HEK293 (cell line): ENCODE data around the gene NLRP9.

ENCODE experiments used
- CTCF ChIA-PET: fragments of 350-600 bp; formaldehyde crosslinking; extraction: SDS; loops from one replicate; lab custom pipeline; 2021; ENCODE audit warnings: antibody characterized with exemption; lab: Yijun Ruan, JAX
- POLR2A ChIA-PET: fragments of 300-600 bp; formaldehyde crosslinking; extraction: SDS; loops from one replicate; lab custom pipeline; 2020; ENCODE audit warnings: antibody characterized with exemption, inconsistent platforms; lab: Yijun Ruan, JAX
- H3K27ac ChIP-seq: fragments of 200-500 bp; sonication (Bioruptor generic); 2 replicates; pipeline ENCODE4 v1.5.1; 2014; ENCODE audit warnings: low read depth, low read length, control low read depth, inconsistent platforms; ENCODE audit errors: extremely low read depth
- H3K36me3 ChIP-seq, 2 experiments: fragments of 200-500 bp in 1 of 2; sonication (Bioruptor generic) in 1 of 2; 1 replicate in 1 of 2; 2 replicates in 1 of 2; pipeline ENCODE4 v1.5.1; 2014 to 2017; ENCODE audit warnings: inconsistent platforms in 2 of 2, low read length in 2 of 2; ENCODE audit not compliant: control insufficient read depth in 2 of 2, insufficient read depth in 1 of 2
- H3K4me1 ChIP-seq: fragments of 200-500 bp; sonication (Bioruptor generic); 2 replicates; pipeline ENCODE4 v1.5.1; 2014; ENCODE audit warnings: mild to moderate bottlenecking, low read length, inconsistent platforms; ENCODE audit not compliant: control insufficient read depth, insufficient read depth
- H3K4me3 ChIP-seq: 2 replicates; pipeline ENCODE4 v1.5.1; 2011; ENCODE audit warnings: low read depth, mild to moderate bottlenecking, control low read depth, low read length, moderate library complexity
- H3K9me3 ChIP-seq: fragments of 200-500 bp; sonication (Bioruptor generic); 2 replicates; pipeline ENCODE4 v1.5.1; 2014; ENCODE audit warnings: low read depth, low read length, inconsistent platforms; ENCODE audit not compliant: control insufficient read depth, insufficient read depth
- BCL11B ChIP-seq: fragments of 450-650 bp; formaldehyde crosslinking; IDR thresholded peaks from 2 replicates; pipeline ENCODE4 v1.5.1; 2016; ENCODE audit warnings: low read depth, missing biosample characterization, missing genetic modification characterization
- GLI4 ChIP-seq: fragments of 450-650 bp; formaldehyde crosslinking; IDR thresholded peaks from 2 replicates; pipeline ENCODE4 v1.5.1; 2016; ENCODE audit warnings: missing biosample characterization, missing genetic modification characterization
- SALL2 ChIP-seq: fragments of 450-650 bp; formaldehyde crosslinking; IDR thresholded peaks from 2 replicates; pipeline ENCODE4 v1.5.0; 2017; ENCODE audit warnings: missing biosample characterization, mild to moderate bottlenecking, missing genetic modification characterization, borderline replicate concordance
- WT1 ChIP-seq: fragments of 450-650 bp; formaldehyde crosslinking; IDR thresholded peaks from 2 replicates; pipeline ENCODE4 v1.5.1; 2016; ENCODE audit warnings: missing biosample characterization, missing genetic modification characterization
- ZBTB17 ChIP-seq: fragments of 450-650 bp; formaldehyde crosslinking; IDR thresholded peaks from 2 replicates; pipeline ENCODE4 v1.5.1; 2016; ENCODE audit warnings: missing biosample characterization, missing genetic modification characterization
- ZEB2 ChIP-seq: fragments of 450-650 bp; formaldehyde crosslinking; IDR thresholded peaks from 2 replicates; pipeline ENCODE4 v1.5.1; 2016; ENCODE audit warnings: missing biosample characterization, missing genetic modification characterization
- ZNF10 ChIP-seq: fragments of 450-650 bp; formaldehyde crosslinking; IDR thresholded peaks from 2 replicates; pipeline ENCODE4 v1.5.1; 2017; ENCODE audit warnings: missing biosample characterization, missing genetic modification characterization
- ZNF112 ChIP-seq: fragments of 450-650 bp; formaldehyde crosslinking; IDR thresholded peaks from 2 replicates; pipeline ENCODE4 v1.5.0; 2017; ENCODE audit warnings: missing biosample characterization, missing genetic modification characterization
- ZNF169 ChIP-seq: fragments of 450-650 bp; formaldehyde crosslinking; IDR thresholded peaks from 2 replicates; pipeline ENCODE4 v1.5.1; 2016; ENCODE audit warnings: missing biosample characterization, missing genetic modification characterization
- ZNF202 ChIP-seq: fragments of 450-650 bp; formaldehyde crosslinking; IDR thresholded peaks from 2 replicates; pipeline ENCODE4 v1.5.1; 2016; ENCODE audit warnings: missing biosample characterization, missing genetic modification characterization, borderline replicate concordance
- ZNF239 ChIP-seq: fragments of 450-650 bp; formaldehyde crosslinking; IDR thresholded peaks from 2 replicates; pipeline ENCODE4 v1.5.1; 2016; ENCODE audit warnings: missing biosample characterization, missing genetic modification characterization
- ZNF248 ChIP-seq: fragments of 450-650 bp; formaldehyde crosslinking; IDR thresholded peaks from 2 replicates; pipeline ENCODE4 v1.5.1; 2017; ENCODE audit warnings: missing biosample characterization, missing genetic modification characterization
- ZNF37A ChIP-seq: fragments of 450-650 bp; IDR thresholded peaks from 2 replicates; pipeline ENCODE4 v1.5.1; 2018; ENCODE audit warnings: missing biosample characterization, missing genetic modification characterization
- ZNF416 ChIP-seq: fragments of 450-650 bp; formaldehyde crosslinking; IDR thresholded peaks from 2 replicates; pipeline ENCODE4 v1.5.1; 2016; ENCODE audit warnings: missing biosample characterization, missing genetic modification characterization
- ZNF433 ChIP-seq: fragments of 450-650 bp; formaldehyde crosslinking; IDR thresholded peaks from 2 replicates; pipeline ENCODE4 v1.5.1; 2016; ENCODE audit warnings: missing biosample characterization, missing genetic modification characterization, low read depth
- ZNF473 ChIP-seq: fragments of 450-650 bp; formaldehyde crosslinking; IDR thresholded peaks from 2 replicates; pipeline ENCODE4 v1.5.1; 2017; ENCODE audit warnings: missing biosample characterization, missing genetic modification characterization
- ZNF521 ChIP-seq: fragments of 450-650 bp; formaldehyde crosslinking; IDR thresholded peaks from 2 replicates; pipeline ENCODE4 v1.5.1; 2017; ENCODE audit warnings: missing biosample characterization, mild to moderate bottlenecking, missing genetic modification characterization
- ZNF600 ChIP-seq: fragments of 450-650 bp; formaldehyde crosslinking; IDR thresholded peaks from 2 replicates; pipeline ENCODE4 v1.5.1; 2016; ENCODE audit warnings: missing biosample characterization, missing genetic modification characterization
- ZNF623 ChIP-seq: fragments of 450-650 bp; formaldehyde crosslinking; IDR thresholded peaks from 2 replicates; pipeline ENCODE4 v1.5.1; 2016; ENCODE audit warnings: missing biosample characterization, missing genetic modification characterization
- ZNF768 ChIP-seq: fragments of 450-650 bp; formaldehyde crosslinking; IDR thresholded peaks from 2 replicates; pipeline ENCODE4 v1.5.1; 2018; ENCODE audit warnings: missing biosample characterization, mild to moderate bottlenecking, missing genetic modification characterization
- ZSCAN30 ChIP-seq: fragments of 450-650 bp; IDR thresholded peaks from 2 replicates; pipeline ENCODE4 v1.5.1; 2018; ENCODE audit warnings: missing biosample characterization, mild to moderate bottlenecking, missing genetic modification characterization, moderate library complexity
- TF ChIP-seq, protein P1 (sequence below): fragments of 450-650 bp; formaldehyde crosslinking; IDR thresholded peaks from 2 replicates; pipeline ENCODE4 v1.5.1; 2016; ENCODE audit warnings: missing biosample characterization, missing genetic modification characterization
- TF ChIP-seq, protein P2 (sequence below): fragments of 450-650 bp; formaldehyde crosslinking; IDR thresholded peaks from 2 replicates; pipeline ENCODE4 v1.5.1; 2016; ENCODE audit warnings: missing biosample characterization, missing genetic modification characterization, borderline replicate concordance
- TF ChIP-seq, protein P3 (sequence below): fragments of 450-650 bp; IDR thresholded peaks from 2 replicates; pipeline ENCODE4 v1.5.1; 2018; ENCODE audit warnings: missing biosample characterization, mild to moderate bottlenecking, missing genetic modification characterization

NLRP9 gene

DNA sequence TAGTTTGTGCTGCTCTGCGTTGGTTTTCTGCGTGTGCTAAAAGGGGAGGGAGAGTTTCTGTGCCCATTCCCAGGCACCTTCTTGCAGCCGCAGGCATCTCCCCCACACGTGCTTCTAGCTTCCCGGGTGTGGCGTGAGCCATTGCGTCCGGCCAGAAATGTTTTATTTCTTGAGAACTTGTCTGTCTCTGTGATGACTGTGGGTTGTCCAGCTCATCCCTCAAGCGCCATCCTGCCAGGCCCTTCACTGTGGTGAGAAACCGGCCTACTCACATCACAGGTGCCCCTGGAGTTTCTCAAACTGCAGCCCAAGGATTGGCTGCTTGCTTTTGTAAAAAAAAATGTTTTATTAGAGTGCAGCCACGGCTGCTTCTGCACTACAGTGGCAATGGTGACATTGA lies 39.0 kb downstream of the NLRP9 start:
- CTCF ChIA-PET, result no interaction called here
- TF ChIP-seq ZNF37A (tag by site-specific recombination) (no peak), ZNF521 (tag by site-specific recombination) (no peak), ZNF239 (tag by site-specific recombination) (no peak), ZNF623 (no peak), ZNF169 (no peak), ZSCAN30 (tag by site-specific recombination) (no peak), ZEB2 (no peak), ZNF248 (tag by site-specific recombination) (no peak), ZNF768 (tag by site-specific recombination) (no peak), BCL11B (tag by site-specific recombination) (no peak), ZNF473 (no peak), ZNF416 (tag by site-specific recombination) (no peak), SALL2 (tag by site-specific recombination) (no peak), ZNF433 (tag by site-specific recombination) (no peak), GLI4 (tag by site-specific recombination) (no peak)
- TF ChIP-seq, protein P1, sequence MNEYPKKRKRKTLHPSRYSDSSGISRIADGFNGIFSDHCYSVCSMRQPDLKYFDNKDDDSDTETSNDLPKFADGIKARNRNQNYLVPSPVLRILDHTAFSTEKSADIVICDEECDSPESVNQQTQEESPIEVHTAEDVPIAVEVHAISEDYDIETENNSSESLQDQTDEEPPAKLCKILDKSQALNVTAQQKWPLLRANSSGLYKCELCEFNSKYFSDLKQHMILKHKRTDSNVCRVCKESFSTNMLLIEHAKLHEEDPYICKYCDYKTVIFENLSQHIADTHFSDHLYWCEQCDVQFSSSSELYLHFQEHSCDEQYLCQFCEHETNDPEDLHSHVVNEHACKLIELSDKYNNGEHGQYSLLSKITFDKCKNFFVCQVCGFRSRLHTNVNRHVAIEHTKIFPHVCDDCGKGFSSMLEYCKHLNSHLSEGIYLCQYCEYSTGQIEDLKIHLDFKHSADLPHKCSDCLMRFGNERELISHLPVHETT (tag by site-specific recombination), result no peak
- TF ChIP-seq, protein P2, sequence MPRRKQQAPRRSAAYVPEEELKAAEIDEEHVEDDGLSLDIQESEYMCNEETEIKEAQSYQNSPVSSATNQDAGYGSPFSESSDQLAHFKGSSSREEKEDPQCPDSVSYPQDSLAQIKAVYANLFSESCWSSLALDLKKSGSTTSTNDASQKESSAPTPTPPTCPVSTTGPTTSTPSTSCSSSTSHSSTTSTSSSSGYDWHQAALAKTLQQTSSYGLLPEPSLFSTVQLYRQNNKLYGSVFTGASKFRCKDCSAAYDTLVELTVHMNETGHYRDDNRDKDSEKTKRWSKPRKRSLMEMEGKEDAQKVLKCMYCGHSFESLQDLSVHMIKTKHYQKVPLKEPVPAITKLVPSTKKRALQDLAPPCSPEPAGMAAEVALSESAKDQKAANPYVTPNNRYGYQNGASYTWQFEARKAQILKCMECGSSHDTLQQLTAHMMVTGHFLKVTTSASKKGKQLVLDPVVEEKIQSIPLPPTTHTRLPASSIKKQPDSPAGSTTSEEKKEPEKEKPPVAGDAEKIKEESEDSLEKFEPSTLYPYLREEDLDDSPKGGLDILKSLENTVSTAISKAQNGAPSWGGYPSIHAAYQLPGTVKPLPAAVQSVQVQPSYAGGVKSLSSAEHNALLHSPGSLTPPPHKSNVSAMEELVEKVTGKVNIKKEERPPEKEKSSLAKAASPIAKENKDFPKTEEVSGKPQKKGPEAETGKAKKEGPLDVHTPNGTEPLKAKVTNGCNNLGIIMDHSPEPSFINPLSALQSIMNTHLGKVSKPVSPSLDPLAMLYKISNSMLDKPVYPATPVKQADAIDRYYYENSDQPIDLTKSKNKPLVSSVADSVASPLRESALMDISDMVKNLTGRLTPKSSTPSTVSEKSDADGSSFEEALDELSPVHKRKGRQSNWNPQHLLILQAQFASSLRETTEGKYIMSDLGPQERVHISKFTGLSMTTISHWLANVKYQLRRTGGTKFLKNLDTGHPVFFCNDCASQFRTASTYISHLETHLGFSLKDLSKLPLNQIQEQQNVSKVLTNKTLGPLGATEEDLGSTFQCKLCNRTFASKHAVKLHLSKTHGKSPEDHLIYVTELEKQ (tag by site-specific recombination), result no peak
- TF ChIP-seq, all 188 proteins: peak for 0
- no peaks in the 10 kb centered on the region for H3K4me1 ChIP-seq
- H3K4me3 ChIP-seq, result no peak overlapping the region
- no peak overlapping the region for H3K27ac ChIP-seq
- peaks cover 9 to 66% of the 10 kb centered on the region in 2 experiments for H3K36me3 ChIP-seq
- POLR2A ChIA-PET, result no interaction called here
- no peaks in the 10 kb centered on the region for H3K9me3 ChIP-seq

DNA sequence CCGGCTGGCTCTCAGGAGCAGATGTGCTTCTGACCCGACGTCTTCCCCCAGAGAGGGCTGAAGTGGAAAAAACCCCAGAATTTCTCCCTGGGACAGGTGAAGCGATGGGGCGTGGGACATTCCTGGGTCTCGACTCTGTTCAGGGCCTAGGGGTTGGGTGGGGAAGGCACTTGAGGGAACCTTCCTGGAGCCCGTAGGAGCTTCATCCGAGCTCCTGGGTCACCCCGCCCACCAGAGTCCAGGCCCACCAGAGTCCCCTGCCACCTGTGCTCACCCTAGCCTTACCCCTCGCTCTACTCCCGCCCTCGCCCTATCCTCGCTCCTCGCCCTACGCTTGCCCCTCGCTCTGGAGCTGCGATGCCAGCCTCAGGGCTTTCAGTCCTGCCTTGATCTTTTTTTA lies 39.9 kb downstream of the NLRP9 start:
- TF ChIP-seq ZNF600 (tag by site-specific recombination), result no peak
- no peak for TF ChIP-seq ZNF10 (tag by site-specific recombination)
- no peak for TF ChIP-seq ZNF112 (tag by site-specific recombination)
- no peak for TF ChIP-seq ZBTB17 (tag by site-specific recombination)
- no peak for TF ChIP-seq WT1 (tag by site-specific recombination)
- TF ChIP-seq, protein P3, sequence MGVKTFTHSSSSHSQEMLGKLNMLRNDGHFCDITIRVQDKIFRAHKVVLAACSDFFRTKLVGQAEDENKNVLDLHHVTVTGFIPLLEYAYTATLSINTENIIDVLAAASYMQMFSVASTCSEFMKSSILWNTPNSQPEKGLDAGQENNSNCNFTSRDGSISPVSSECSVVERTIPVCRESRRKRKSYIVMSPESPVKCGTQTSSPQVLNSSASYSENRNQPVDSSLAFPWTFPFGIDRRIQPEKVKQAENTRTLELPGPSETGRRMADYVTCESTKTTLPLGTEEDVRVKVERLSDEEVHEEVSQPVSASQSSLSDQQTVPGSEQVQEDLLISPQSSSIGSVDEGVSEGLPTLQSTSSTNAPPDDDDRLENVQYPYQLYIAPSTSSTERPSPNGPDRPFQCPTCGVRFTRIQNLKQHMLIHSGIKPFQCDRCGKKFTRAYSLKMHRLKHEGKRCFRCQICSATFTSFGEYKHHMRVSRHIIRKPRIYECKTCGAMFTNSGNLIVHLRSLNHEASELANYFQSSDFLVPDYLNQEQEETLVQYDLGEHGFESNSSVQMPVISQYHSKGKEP (tag by site-specific recombination), result no peak
- no peak for TF ChIP-seq ZNF202 (tag by site-specific recombination)
- H3K27ac ChIP-seq, result no peak overlapping the region
- no peak overlapping the region for H3K4me3 ChIP-seq
- ChIA-PET CTCF (no interaction called here), POLR2A (no interaction called here)
- no peaks in the 10 kb centered on the region for H3K9me3 ChIP-seq
- peaks cover 14 to 69% of the 10 kb centered on the region in 2 experiments for H3K36me3 ChIP-seq
- H3K4me1 ChIP-seq, result no peaks in the 10 kb centered on the region
